NCI-H128 (cell line): Measurements from ENCODE around the gene PPP1R13B.

Experiments used
- DNase-seq: peaks from one replicate; lab custom pipeline; 2025; ENCODE audit not compliant: unreplicated experiment; lab: John Stamatoyannopoulos, UW

Gene PPP1R13B

GRCh38 chr14:103880348-103881267 is 33.2 kb upstream of the PPP1R13B start:
- DNase-seq, result no peak

DNA sequence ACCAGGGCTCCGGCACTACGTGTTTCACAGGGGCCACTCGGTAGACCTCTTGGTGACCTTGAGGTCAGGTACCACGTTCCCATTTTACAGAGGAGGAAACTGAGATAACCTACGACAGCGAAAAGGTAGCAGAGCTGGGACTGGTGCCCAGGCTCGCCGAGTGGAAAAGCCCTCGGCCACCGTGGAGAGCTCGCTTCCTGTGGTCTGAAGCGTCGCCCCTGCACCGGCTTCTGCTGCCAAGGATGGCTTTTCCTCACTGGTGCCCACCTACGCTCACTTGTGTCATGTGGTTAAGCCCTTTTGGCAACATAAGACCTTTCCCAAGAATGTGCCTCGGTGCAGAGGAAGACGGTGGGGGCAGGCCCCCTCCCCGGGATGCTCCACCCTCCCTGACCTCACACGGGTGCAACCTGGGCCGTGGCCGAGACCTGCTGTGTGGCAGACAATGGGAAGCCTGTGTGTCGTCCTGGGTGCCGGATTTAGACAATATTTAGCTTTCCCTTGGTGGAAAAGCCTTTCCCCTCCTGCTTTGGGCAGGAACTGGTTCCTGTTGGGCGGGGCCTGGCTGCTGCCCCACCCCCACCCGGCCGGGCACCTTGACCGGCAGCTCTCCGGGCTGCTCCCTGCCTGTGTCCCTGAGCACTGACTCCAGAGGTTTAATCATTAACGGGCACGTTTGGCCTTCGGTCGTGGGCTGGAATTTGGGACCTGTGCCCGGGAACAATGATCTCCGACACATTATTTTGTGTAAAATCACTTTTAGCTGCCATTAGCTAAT is 32.4 kb upstream of the PPP1R13B start:
- no peak for DNase-seq

DNA sequence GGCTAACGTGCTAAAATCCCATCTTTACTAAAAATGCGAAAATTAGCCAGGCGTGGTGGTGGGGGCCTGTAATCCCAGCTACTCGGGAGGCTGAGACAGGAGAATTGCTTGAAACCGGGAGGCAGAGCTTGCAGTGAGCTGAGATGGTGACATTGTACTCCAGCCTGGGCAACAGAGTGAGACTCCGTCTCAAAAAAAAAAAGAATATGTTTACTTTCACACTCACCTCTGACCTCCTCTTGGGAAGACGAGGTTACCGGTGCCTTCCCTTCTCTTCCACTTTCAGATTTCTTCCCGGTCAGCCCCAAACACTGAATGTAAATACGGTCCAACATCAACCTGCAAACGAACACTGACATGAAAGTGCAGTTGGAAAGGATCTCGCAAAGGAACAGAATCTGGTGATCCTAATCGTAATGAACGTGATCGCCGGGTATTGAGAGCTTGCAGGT is 31.8 kb upstream of the PPP1R13B start:
- DNase-seq, result no peak

DNA sequence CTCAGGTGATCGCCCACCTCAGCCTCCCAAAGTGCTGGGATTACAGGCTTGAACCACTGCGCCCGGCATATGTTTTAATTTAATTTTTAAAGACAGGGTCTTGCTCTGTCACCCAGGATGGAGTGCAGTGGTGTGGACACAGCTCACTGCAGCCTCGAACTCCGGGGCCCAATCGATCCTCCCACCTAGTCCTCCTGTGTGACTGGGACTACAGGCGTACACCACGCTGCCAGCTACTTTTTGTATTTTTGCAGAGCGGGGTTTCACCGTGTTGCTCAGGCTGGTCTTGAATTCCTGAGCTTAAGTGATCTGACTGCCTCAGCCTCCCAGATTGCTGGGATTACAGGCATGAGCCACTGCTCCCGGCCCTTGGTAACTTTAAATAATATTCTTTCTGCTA is 30.8 kb upstream of the PPP1R13B start:
- no peak for DNase-seq

DNA sequence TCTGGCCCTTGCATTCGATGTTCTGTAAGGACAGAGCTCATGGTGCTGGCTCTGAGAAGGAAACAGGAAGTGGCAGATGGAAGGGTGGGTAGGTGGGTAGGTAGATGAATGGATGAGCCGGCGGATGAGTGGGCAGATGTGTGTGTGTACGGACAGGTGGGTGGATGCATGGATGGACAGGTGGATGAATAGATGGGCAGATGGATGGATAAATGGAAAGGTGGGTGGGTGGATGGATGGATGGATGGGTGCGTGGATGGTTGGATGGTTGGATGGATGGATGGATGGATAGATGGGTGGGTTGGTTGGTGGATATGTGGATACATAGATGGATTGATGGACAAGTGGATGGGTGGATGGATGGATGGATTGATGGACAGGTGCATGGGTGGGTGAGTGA is 27.6 kb upstream of the PPP1R13B start:
- no peak for DNase-seq

- DNase-seq, result no peak
These were observed 25.2 kb upstream of the PPP1R13B start for GRCh38 chr14:103872481-103873113.

GRCh38 chr14:103871596-103872480 is 24.5 kb upstream of the PPP1R13B start:
- DNase-seq, result no peak

DNA sequence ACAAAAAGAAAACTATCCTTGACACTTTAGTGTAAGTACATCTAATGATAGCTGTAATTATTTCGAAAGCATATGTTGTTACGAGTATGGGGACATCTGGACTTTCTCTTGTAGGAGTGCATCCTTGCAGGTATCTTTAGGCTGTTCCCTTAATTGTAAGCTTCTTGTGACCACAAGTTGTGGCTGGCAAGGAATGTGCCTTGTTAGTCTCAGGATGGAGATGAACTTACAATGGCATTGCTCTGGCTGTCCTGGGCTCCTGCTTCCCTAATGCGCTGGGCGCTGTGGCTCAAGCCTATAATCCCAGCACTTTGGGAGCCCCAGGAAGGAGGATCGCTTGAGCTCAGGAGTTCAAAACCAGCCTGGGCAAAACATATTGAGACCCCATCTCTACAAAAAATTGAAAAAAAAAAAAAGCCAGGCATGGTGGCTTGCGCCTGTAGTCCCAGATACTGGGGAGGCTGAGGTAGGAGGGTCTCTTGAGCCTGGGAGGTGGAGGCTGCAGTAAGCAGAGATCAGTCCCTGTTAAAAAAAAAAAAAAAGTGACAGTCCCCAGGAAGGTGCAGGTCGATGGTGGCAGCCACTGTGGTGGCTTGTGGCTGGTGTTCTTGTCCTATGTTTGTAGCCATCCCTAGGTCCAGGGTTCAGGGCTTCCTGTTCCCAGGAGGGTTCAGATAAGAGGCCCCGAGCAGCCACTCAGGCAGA is 23.7 kb upstream of the PPP1R13B start:
- DNase-seq, result no peak

DNA sequence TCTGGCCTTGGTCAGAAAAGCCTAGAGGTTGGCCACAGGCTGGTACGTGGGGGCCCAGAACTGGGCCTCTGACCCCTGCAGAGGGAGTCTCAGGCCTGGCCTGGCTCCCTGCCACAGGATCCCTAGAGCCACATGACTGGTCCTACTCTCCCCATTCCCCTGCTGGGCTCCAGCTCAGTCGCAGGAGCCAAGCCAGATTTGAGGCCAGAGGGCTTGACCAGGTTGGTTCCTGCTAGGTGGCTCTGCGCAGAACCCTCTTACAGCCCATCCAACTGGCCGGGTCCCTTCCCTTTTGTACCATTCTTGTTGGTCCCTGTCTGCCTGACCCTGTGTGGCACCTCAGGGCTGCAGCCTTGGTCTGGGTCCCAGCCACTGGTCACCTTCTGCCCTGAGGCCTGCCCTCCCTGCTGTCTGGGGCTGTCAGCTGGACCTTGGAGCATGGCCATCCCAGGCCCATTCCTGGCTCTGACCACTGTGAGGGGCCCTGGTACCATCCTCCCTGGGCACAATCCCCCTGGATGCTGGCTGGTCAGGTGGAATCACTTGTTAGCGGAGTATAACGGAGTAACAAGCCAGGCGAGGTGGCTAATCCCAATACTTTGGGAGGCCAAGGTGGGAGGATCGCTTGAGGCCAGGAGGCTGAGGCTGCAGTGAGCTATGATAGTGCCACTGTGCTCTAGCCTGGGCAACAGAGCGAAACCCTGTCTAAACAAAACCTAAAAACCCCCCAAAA is 22.9 kb upstream of the PPP1R13B start:
- no peak for DNase-seq

- no peak for DNase-seq
These were observed 22.2 kb upstream of the PPP1R13B start for GRCh38 chr14:103869406-103870143.

DNA sequence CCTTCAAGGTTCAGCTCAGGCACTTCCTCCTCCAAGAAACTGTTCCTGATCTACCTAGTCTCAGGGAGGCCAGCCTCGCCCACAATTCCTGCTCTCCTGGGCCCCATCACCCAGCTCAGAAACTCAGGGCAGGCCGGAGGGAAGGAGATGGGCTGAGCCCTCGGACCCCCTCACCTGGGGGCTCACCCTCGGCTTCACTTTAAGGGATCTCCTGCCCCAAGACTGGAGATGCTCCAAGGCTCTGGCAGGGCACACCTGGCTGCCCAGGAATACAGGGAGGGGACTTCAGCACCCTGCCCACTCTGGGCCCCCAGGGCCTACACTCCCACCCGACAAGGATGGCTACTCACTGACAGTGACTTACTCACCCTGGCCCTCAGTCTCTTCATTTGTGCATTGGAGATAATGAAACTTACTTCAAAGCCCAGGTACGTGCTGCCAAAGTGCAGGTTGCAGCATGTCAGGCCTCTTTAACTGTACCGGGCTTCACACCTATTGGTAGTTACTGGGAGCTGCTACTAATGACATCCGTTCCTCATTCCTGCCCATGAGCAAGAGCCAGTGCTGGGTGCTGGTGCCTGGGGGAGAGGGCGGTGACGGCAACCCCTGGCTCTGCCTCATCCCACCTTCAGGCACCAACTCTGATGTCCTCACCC is 21.0 kb upstream of the PPP1R13B start:
- no peak for DNase-seq

DNA sequence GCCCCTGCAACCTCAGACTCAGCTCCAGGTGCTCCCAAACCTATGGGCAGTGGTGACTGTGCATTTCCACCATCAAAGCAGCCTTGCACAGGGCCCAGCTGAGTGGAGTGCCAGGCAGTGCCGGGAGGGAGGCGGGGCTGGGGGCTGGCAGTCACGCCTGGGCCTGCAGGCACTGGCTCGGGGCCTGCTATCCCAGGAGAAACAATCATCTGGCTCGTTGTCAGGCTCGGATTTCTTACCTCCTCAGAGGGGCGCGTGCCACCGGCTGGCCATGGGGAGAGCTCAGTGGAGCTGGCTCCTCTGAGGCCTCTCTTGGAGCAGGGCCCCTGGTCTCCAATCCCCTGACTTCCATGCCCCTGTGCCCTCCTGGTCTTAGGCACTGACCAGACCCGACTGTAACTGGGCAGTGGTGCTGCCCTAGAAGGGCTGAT is 20.2 kb upstream of the PPP1R13B start:
- DNase-seq, result peak; percentile 18

DNA sequence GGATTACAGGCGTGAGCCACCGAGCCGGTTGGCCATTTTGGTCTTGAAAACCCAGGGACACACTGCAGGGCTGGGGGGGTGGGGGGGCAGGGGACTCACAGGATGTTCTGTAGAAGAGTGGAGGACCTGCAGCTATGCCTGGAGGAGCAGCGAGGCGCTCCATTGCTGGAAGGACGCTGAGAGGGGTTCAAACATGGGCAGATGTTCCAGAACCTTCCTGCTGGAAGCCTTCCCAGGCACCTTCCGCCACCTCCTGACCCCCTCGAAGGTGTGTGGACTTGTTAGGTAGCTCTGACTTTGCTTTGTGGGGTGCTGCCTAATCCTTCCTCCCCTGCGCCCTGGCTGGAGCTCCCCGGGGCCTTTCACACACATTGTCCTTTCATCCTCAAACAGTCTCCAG is 19.6 kb upstream of the PPP1R13B start:
- no peak for DNase-seq

DNA sequence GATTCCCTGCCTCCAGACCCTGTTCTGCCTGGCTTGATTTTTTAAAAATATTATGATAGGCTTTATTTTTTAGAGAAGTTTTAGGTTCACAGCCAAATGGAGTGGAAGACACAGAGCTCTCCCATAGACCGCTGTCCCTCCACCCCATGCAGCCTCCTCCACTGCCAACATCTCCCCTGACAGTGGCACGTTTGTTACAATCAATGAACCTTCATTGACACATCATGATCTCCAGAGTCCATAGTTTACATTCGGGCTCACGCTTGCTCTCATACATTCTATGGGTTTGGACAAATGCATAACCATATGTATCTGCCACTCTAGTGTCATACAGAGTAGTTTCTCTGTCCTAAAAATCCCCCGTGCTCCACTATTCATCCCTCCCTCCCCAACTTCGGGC is 15.9 kb upstream of the PPP1R13B start:
- DNase-seq, result no peak

- DNase-seq, result no peak
These were observed 15.0 kb upstream of the PPP1R13B start for GRCh38 chr14:103862393-103862782.

- DNase-seq, result no peak
These were observed 14.3 kb upstream of the PPP1R13B start for GRCh38 chr14:103861413-103862392.
